ENCODE data around the gene HMG20A.

HMG20A gene

DNA sequence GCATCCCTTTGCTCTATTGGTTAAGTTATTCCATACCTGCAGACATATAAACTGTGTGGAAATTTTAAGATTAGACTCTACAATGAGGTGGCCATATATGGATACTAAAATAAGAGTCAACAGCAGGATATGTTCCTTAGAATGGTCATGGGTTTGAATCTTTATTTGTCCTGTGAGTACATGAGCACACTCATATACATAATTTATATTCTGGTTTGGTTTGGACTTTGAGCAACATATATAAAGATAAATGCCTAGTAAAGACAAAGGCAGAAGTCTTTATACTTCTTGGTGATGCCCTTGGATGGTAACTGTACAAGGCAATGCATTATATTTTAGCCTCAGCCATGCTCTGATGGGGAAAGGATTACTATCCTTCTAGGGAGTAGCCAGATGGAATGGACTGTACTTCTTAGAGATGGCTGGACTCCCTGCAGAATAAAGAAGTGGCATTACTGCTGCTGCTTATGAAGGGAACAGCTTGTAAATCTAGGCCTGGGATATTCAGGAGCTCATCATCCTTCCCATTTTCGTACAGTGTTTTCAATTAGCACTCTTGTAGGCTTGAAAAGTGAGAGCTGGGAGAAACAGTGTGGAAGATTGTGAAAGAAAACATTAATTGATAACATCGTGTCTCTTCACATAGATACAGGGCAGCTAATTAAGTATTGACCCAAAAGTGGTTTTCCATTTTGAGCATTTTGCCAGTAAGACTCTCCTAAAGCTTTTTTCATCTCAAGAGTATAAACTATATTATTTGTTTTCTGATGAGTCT lies 60.4 kb downstream of the HMG20A start:
- DNase-seq, result no peak

DNA sequence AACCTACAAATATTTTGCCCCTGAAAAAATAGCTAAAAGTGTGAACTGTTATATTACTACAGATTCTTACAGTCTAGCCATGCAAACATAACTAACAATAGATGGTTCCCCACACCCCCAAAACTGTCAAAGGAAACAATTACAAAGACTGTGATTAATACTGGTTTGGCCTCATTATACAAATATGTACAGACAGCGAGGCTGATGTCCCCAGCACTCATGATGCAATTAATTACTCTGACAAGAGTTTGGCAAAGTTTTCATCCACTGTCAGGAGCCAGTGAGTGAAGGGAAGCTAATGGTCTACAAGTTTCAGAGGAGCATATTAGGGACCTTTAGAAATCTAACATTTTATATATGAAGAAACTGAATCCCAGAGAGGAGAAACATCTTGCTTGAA lies 61.0 kb downstream of the HMG20A start:
- no peak for DNase-seq

DNA sequence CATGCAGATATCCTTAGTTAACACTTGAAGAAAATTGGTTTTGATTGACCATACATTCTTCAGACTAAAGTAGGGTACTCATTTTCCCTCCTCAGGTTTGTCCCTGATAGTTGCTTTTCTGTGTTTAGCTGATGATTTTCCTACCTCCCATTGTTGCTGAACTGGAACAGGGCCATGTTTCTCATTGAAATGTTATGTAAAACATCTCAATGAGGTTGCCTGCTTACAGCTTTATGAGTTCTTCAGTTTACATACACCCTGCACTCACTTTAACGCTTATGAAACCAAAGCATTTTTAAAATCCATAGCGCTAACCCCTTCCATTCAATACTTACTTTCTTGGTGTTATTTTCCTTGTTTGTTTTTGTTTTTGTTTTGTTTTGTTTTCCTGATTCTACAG lies 61.9 kb downstream of the HMG20A start:
- no peak for DNase-seq

DNA sequence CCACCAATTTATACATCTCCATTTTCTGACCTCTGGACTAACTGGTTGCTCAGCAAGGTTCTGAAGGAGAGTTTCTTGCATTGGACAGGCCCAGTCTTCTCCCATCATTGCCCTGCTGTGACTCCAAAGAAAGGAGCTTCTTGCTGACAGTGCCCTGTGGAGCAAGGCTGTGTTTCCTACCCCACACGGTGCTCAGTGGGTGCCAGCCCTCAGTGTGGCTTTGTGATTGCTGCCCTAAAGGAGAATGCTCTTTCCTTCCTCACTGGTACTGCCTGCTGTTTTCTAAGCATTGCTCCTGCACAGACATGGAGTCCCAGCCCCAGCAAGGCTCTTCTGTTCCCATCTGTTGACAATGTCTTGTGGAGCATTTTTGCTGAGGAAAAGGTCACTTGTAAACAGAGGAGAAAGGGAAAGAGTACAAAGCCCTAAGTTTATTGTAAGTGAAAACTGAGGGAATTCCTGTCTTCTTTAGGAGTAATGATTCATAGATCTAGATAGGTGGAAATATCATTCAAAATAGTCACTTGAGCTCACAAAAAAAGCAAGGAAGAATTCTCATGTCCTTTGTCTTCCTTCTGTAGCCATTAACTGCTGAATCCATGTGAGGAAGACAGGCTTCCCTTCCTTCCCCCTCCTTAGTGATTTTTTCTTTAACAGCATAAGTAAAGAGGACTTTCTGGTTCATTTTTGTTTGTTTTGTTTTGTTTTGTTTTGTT lies 62.9 kb downstream of the HMG20A start:
- DNase-seq, result no peak

DNA sequence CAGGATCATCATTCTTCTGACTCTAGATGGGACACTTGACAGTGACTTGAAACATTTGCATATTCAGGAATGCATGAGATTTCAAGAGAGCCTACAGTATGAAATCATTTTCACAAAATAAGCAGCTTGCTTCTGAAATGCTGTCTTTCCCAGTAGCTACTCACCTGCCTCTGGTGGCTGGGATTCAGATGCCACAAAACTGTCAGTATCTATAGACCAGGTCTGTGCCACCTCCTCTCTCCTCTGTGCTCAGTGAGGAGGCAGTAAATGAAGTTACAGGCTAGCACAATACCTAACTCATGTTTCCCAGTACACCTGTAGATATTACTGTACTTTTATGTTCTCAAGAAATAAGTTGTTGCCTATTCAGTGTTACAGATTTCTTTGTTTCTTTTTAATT lies 64.3 kb downstream of the HMG20A start:
- DNase-seq, result no peak

DNA sequence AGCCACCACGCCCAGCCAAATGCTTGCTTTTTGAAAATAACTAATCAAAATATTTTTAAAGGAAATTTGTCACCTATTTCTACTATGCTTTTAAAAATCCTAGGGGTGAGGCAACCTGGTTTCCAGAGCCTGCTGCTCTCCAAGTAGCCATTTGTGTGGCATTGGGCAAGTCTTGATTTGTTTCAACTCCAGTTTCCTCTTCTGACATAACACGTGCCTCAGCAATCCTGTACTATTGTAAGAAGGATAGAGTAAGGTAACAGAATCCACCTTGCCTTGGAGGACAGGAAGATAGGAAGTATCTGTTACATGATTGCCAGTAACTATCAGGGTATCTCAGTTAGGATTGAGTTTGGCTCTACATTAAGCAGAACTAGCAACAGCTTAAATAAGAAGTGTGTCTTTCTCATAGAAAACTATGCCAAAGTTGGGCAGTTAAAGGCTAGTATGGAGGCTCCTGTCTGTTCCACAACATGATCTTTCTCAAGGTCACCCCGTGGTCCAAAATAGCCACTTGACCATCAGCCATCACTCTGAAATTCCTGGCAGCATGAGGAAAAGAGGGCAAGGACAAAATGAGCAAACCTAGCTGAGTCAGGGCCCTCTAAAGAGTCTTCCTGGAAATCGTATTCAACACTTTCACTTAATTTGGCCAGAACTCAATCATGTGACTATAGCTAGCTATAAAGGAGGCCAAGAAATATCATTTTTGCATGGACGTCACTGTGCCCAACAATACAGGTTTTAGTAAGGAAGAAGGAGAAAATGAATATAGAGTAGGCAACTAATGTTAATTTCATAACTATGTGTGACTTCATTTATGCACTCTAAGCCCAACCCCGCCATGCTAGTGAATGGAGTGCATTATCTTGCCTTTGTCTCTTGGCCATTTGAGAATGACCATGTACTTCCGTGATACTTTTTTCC lies 66.1 kb downstream of the HMG20A start:
- no peak for DNase-seq

DNA sequence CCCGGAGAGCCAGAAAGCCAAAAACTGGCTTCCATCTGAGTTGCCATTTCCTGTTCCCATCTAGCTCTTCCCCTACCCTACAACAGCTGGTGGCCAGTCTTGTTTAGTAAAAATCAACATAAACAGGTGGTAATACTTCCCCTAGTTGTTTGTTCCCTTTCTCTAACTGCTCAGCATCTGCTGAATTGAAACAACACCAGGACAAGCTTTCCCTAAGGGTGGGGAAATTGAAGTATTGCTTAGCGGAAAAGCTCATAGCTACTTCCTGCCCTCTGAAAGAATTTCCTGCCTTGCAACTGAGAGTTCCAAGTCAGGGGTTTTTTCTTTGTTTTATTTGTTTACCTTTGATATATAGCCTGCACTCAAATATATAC lies 66.8 kb downstream of the HMG20A start:
- no peak for DNase-seq

DNA sequence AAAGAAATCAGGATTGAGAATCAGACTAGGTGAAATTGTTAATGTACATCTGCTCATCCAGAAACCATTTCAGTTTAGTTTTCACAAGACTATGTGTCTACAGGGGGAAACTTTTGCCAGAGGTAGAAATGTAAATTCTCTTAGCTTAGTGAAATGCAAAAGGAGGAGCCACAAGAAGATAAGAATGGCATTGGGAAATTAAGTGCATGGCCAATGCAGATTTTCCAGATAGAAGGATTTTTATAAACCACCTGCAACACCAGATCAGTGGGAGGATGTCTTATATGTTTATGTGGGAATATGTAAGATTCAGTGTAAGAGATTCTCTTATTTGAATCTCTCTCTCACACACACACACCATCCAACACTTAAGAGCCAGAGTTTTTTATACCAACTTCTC lies 67.2 kb downstream of the HMG20A start:
- DNase-seq, result no peak

DNA sequence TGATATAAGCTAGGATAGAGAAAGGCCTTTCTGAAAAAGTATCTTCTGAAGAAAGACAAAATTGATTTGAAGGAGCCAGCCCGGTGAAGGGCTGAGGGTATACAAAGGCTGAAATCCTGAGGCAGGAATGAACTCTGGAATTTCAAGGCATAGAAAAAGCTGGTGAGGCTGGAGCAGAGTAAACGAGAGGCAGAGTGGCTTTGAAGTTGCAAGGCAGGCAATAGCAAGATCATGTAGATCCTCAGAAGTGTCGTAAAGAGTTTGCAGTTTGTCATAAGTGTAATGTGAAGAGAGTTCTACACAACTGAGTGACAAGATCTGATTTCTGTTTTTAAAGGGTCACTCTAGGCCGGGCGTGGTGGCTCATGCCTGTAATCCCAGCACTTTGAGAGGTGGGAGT lies 69.0 kb downstream of the HMG20A start:
- DNase-seq, result no peak

DNA sequence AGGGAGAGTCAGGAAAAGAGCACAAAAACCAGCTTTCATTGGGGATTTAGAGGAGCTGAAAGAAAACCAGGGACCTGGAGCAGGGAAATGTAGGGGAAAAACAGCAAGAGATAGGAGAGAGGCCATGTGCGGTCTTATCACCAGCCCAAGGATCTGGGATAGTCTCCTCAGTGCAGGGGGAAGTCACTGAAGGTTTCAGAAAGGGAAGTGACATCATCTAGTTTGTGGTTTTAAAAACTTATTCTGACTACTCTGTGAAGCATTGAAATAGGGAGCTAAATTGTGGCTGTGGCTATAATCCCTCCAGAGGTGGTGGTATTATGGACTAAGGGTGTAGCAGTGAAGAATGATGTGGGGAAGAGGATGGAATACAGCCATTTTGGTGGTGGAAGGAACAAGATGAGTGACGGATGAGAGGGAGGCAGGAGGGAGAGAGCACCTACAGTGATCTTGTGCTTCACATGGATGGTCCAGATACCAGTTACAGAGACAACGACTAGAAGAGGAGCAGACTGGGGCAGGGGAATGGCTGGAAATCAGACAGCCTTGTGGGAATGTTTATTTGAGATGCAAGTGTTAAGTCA lies 72.7 kb downstream of the HMG20A start:
- no peak for DNase-seq

DNA sequence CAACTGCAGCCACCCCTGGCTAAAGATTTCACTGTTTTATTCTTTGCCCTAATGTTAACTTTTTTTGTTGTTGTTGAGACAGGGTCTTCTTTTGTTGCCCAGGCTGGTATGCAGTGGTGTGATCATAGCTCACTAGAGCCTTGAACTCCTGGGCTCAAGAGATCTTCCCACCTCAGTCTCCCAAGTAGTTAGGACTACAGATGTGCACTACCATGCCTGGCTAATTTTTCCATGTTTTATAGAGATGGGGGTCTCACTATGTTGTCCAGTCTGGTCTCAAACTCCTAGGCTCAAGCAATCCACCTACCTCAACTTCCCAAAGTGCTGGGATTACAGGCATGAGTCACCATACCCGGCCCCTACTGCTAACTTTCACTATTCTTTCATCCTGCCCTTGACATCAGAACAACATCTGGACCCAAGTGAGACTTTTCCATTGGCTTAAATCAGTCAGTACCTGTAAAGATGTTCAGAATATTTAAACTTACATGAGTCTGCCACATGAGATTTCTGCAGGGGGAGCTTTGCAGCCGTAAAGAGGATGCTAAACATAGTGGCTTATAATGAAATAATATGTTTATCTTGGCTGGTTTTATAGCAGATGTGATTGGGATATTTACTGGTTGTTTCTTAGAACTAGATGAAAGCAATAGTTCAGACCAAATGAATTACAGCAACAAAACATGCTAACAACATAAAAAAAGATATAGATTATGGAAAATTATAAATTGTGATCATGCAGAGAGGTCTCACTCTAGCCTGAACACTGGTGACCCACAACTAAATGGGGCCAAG lies 73.6 kb downstream of the HMG20A start:
- no peak for DNase-seq

DNA sequence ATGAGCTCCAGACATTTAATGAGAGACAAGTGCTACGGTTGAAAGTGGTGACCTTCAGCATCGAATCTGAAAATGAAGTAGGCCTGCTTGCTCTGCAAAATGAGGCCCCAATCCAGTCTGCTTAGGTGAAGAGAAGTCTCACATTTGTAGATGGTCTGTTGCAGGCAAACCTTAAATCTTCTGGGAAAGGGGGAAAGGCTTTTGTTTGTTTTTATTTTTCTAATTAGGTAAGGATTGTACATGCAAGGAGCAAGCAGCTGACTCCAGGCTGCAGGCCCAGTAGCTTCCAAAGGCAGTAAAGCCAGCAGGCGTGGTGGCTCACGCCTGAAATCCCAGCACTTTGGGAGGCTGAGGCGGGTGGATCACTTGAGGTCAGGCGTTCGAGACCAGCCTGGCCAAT lies 74.3 kb downstream of the HMG20A start:
- no peak for DNase-seq

DNA sequence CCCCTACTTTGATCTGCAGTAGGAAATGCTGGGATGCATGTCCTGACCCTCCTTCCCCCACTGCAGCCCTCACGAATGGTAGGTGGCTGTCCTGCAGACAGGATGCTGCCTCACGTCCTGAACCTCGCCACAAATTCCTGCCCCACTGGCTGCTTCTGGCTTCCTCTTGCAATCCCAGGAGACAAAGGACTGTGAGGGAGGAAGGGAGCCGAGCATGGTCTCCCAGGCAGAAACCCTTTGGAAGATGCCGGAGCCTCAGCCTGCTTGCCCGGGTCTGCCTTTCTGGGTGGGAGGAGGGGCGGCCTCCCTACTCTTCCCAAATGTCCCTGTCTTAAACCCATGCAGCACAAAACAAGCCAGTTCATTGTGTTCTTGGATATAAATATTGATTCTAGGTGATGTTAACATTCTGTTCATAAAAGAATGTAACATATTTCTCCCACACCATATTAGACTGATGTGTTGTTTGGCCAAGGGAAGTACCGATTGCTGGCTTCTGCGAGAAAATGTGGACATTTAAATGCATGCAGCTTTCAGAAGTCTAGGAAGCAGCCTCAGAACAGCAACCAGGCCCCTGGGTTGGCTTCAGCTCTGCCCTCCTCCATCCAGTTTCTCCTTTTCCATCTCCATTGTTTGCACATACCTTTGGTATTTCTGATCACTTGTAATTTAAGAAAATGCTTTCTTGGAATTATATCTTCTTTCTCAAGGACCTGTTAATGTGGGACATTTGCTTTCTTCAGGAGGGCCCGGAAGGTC lies 75.3 kb downstream of the HMG20A start:
- no peak for DNase-seq

DNA sequence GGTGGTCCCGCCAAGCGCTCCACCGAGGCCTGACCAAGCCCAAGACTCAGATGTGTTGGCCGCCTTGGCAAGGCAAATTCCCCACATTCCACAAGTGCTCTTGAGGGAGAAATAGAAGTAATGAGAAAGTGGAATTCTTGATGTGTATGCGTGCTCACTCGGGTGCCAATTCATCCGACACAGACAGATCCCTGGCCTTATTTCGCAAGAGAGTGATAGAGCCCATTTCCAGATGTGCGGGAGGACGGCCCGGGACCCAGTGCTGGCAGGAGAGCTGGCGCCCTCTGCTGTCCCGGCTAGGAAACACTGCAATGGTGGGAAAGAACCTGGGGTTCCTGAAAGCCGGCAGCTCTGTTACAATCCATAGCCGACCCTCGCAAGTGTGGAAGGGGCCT lies 76.0 kb downstream of the HMG20A start:
- peak; percentile 66 for DNase-seq

DNA sequence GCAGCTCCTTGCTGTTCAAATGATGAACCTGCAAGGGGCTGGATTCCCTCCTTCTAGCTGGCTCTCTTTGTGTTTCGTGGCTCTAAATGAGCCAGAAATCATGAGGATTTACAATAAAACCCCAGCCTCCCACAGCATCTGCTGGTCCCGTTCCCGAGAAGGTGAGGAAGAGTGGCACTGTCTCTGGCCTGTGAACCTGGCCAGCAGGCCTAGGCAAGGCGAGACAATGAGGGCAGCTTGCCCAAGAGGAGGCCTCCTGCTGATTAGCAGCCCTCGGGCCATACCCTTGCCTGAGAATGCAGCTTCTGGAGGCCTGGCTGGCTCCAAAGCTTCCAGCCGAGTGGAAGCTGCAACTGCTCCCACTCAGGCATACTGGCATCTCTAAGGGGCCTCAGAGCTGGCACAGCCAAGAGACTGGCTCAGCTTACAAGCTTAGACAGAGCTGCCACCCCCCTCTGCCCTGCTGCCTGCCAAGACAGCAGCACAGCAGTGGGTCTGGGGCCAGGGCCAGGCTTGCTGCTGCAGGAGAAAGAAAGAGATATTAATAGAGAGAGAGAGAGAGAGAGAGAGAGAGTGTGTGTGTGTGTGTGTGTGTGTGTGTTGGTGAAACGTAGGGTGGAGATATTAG lies 76.5 kb downstream of the HMG20A start:
- no peak for DNase-seq

DNA sequence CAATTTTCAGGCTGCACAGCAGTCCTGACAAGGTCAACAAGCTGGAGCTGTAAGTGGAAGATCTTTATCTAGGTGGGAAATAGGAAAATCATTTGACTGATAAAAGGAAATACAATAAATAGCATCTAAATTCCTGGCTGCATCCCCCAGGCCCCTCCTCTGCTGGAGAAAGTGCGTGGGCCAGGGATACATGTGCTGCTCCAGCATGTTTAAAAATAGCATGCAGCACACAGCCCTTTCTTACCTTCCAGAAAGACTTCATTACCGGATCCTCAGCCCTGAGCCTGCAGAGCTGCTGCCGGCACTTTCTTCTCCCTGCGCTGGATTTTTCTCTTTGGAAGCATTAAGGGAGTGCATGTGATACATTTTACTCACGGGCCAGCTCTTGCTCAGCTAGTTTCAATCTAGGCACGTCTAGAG lies 77.3 kb downstream of the HMG20A start:
- DNase-seq, result no peak

DNA sequence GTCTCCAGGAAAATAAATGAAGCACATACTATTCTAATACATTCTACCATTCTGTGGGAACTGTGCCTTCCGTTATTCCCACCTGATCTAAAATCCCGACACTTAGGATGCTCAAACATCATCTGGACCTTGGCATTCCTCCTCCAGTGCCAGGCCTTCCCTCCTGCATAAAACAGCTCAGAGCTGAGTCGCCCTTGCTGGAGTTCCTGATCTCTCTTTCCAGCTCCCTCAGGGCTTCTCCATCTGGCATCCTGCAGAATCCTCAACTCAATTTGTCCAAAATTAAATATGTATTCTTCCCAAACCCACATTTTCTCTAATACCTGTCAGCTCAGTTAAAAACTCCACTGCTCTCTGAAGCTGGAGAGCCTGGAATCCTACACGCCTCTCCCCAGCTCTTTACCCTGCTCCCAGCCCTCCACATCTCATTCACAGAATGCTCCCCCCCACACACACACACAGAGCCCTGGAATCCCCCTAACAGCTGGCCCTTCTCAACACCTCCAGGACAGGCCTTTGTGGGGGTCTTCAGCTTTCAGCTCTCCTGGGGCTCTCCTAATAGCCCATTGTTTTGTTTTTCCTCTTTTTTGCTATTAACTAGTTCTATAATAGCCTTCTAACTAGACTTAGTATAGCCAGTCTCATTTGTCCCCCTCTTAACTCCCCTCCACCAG lies 78.5 kb downstream of the HMG20A start:
- no peak for DNase-seq

DNA sequence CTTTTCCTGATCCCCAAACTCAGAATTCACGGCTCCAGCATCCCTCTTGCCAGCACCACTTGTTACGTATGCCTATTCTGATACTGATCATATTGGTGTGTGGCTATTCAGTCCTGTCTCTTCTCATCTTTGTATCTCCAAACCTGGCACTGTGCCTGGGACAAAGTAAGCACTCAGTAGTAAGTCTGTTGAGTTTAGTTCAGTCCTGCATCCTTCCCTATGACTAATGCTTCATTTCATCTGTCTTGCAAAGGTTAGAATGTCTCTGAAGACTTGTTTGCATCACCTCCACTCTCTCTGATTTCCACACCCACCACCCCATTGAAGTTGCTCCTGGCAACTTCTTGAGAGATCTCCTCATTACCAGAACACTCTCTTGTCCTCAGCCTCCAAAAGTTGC lies 80.3 kb downstream of the HMG20A start:
- no peak for DNase-seq

DNA sequence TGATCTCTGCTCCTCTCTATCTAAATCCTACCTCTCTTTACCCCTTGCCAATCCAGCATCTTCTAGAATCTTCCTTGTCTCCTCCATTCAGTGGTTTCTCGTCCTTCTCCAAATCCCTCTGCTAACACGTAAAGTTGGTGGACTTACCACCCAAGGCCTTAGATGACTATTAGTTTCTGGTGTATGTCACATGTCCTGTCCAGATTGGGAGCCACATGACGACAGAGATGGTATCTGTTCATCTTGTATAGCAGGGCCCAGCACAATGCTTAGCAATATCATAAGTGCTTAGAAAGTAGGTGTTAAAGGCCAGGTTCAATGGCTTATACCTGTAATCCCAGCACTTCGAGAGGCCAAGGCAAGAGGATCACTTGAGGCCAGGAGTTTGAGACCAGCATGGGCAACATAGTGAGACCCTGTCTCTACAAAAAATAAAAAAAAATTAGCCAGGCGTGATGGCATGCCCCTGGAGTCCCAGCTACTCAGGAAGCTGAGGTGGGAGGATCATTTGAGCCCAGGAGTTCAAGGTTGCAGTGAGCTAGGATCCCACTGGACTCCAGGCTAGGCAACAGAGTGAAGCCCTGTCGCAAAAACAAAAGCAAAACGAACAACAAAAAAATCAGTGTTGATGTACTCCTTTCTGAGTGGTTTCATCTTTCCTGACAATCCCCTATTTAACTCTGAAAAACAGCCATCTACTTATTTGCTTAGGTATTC lies 81.8 kb downstream of the HMG20A start:
- no peak for DNase-seq

DNA sequence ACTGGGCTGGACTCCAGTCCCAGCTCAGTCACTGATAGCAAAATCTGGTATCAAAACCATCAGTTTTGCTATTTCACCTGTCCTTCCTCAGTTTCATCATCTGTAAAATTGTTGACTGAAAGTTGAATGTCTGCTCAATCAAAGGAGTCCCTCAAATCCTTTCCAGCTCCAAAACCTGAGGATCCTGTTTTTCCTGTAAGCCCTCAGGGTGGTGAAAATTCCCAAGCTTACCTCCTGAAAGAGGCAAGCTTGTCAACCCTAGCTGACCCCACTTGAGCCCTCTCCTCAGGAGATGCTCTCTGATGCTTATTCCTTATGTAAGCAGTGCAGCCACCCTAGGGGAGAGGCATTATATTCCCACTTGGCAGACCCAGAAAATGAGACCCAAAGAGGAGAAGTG lies 82.6 kb downstream of the HMG20A start:
- no peak for DNase-seq
